NCI-H146 treated with DMSO at 0.1 percent for 48 hours (cell line): ENCODE results near the gene AGMAT.
"Not testable (repeated sequence)": the region's sequence is repeated elsewhere in the genome, so short reads cannot be mapped to it uniquely, and the experiment has no call there.

Source experiments
- DNase-seq: peaks from one replicate; lab custom pipeline; 2025; ENCODE audit not compliant: unreplicated experiment; lab: John Stamatoyannopoulos, UW

Gene AGMAT

GRCh38 chr1:15616373-15617172, 31.7 kb upstream of the AGMAT start:
- no peak for DNase-seq

GRCh38 chr1:15610167-15610566, 25.3 kb upstream of the AGMAT start:
- no peak for DNase-seq

- DNase-seq = no peak
Measured at GRCh38 chr1:15609631-15610030, 24.8 kb upstream of the AGMAT start.

GRCh38 chr1:15605398-15606383, 20.8 kb upstream of the AGMAT start:
- DNase-seq = peak; percentile 38

GRCh38 chr1:15604400-15604799, 19.5 kb upstream of the AGMAT start:
- DNase-seq = not testable (repeated sequence)

GRCh38 chr1:15603966-15604282, 19.1 kb upstream of the AGMAT start:
- DNase-seq = not testable (repeated sequence)

GRCh38 chr1:15603050-15603965, 18.5 kb upstream of the AGMAT start:
- DNase-seq = peak; percentile 67

- no peak for DNase-seq
Measured at GRCh38 chr1:15598436-15598835, 13.6 kb upstream of the AGMAT start.

- no peak for DNase-seq
Measured at GRCh38 chr1:15595809-15596617, 11.2 kb upstream of the AGMAT start.

- no peak for DNase-seq
Measured at GRCh38 chr1:15592285-15592684, 7.4 kb upstream of the AGMAT start.

GRCh38 chr1:15583016-15583706, 1.7 kb downstream of the AGMAT start:
- no peak for DNase-seq

GRCh38 chr1:15579683-15580047, 5.2 kb downstream of the AGMAT start:
- DNase-seq = no peak

- DNase-seq = no peak
Measured at GRCh38 chr1:15578921-15579682, 5.7 kb downstream of the AGMAT start.

- DNase-seq = no peak
Measured at GRCh38 chr1:15577691-15578090, 7.2 kb downstream of the AGMAT start.

GRCh38 chr1:15575549-15576150, 9.2 kb downstream of the AGMAT start:
- DNase-seq = no peak

GRCh38 chr1:15574741-15575140, 10.1 kb downstream of the AGMAT start:
- DNase-seq = no peak

- no peak for DNase-seq
Measured at GRCh38 chr1:15573477-15573876, 11.4 kb downstream of the AGMAT start.

GRCh38 chr1:15571266-15571665, 13.6 kb downstream of the AGMAT start:
- DNase-seq = no peak
